ENCODE results near the gene KAZN. TPM values are rescaled to one million over a fixed set of nuclear protein-coding genes. Genes with fewer than 3 reads are reported as not detected.

The KAZN gene
- total and polyA plus RNA-seq, 9 donors: 10.1 to 56.4 (median 27.9) TPM

- Histone ChIP-seq H3K36me3 (no peaks in the 10 kb centered on the region), H3K4me3 (no peak overlapping the region), H3K27ac (no peak overlapping the region), H3K9me3 (no peaks in the 10 kb centered on the region), H3K27me3 (no peaks in the 10 kb centered on the region), H3K4me1 (ENCODE audit: insufficient read depth) (peaks cover 17% of the 10 kb centered on the region)
- WGBS, 3 donors: 90 to 94% (median 91%) methylated on average over 9 of the region's 9 CpGs
- TF ChIP-seq EP300 (IDR thresholded peaks at IDR 0.05) (no peak), POLR2A (IDR thresholded peaks at IDR 0.05) (no peak)
- intact Hi-C loops (cut with DNase I): no loop called here
- DNase-seq: no peak
These were observed 402.2 kb downstream of the KAZN start for GRCh38 chr1:15000671-15001070.

DNA sequence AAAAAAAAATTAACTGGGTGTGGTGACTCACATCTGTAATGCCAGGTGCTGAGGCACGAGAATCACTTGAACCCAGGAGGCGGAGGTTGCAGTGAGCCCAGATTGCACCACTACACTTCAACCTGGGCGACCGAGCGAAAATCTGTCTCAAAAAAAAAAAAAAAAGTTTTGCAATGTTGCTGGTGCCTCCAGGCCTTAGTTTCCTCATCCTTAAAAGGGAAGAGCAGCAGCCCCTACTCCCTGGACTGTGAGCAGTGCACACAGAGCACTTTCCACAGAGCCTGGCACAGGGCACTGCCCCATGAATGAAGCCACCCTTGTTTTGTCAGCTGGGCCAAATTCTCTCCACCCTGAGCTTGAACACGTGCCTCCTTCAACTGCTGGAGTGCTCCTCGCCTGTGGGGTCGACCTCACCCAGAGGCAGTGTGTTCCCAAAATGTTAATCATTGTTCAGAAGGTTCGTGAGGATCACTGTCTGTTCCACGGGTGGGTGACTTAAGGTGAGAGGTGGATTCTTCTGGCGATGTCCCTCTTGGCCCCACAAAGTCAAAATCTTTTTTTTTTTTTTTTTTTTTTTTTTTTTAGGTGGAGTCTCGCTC is 402.9 kb downstream of the KAZN start:
- intact Hi-C loops (cut with DNase I): no loop called here
- Histone ChIP-seq H3K36me3 (no peaks in the 10 kb centered on the region), H3K4me1 (ENCODE audit: insufficient read depth) (peaks cover 13% of the 10 kb centered on the region), H3K27me3 (no peaks in the 10 kb centered on the region), H3K9me3 (no peaks in the 10 kb centered on the region), H3K4me3 (no peak overlapping the region), H3K27ac (no peak overlapping the region)
- TF ChIP-seq EP300 (IDR thresholded peaks at IDR 0.05) (no peak), POLR2A (IDR thresholded peaks at IDR 0.05) (no peak), CTCF (IDR thresholded peaks at IDR 0.05) (no peak)
- DNase-seq: no peak
- 80 to 88% (median 88%) methylated on average over 12 of the region's 12 CpGs for WGBS, 3 donors

DNA sequence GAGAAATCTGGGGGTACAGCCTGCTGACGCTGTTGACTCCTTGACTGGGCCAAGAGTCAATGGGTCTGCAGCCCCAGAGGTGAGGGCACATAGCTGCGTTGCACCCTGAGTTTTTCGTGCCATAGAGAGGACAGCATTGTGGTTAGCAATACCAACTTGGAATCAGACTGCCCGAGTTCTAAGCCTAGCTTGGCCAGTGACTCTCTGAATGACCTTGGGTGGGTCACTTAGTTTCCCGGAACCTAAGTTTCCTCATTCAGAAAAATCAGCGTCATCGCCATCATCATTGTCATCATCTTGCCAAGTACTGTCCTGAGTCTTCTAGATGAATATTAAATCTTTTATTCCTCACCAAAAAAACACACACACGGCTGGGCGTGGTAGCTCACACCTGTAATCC is 403.8 kb downstream of the KAZN start:
- Histone ChIP-seq H3K36me3 (no peaks in the 10 kb centered on the region), H3K4me1 (ENCODE audit: insufficient read depth) (peaks cover 13% of the 10 kb centered on the region), H3K4me3 (no peak overlapping the region), H3K27me3 (no peaks in the 10 kb centered on the region), H3K27ac (no peak overlapping the region), H3K9me3 (no peaks in the 10 kb centered on the region)
- 90 to 96% (median 91%) methylated on average over 9 of the region's 9 CpGs for WGBS, 3 donors
- intact Hi-C loops (cut with DNase I): no loop called here
- TF ChIP-seq CTCF (IDR thresholded peaks at IDR 0.05): no peak
- no peak for TF ChIP-seq POLR2A (IDR thresholded peaks at IDR 0.05)
- no peak for TF ChIP-seq EP300 (IDR thresholded peaks at IDR 0.05)
- no peak for DNase-seq

GRCh38 chr1:15004396-15004795 is 405.9 kb downstream of the KAZN start:
- 74 to 76% (median 76%) methylated on average over 4 of the region's 4 CpGs for WGBS, 3 donors

More at GRCh38 chr1:15004396-15004795, 405.9 kb downstream of the KAZN start:
- peaks cover 20% of the 10 kb centered on the region for H3K4me1 ChIP-seq (ENCODE audit: insufficient read depth)
- no peaks in the 10 kb centered on the region for H3K27me3 ChIP-seq
- DNase-seq: no peak
- no peak for TF ChIP-seq EP300 (IDR thresholded peaks at IDR 0.05)
- no peak for TF ChIP-seq POLR2A (IDR thresholded peaks at IDR 0.05)
- TF ChIP-seq CTCF (IDR thresholded peaks at IDR 0.05): no peak
- no peak overlapping the region for H3K27ac ChIP-seq
- intact Hi-C loops (cut with DNase I): no loop called here
- no peaks in the 10 kb centered on the region for H3K9me3 ChIP-seq
- H3K36me3 ChIP-seq: no peaks in the 10 kb centered on the region
- no peak overlapping the region for H3K4me3 ChIP-seq
